ENCODE measurements around the gene CDKN2C. TPM values are rescaled to one million over a fixed set of nuclear protein-coding genes. Genes with fewer than 3 reads are reported as not detected.
"Not testable (repeated sequence)": the region's sequence is repeated elsewhere in the genome, so short reads cannot be mapped to it uniquely, and the experiment has no call there.

The CDKN2C gene
- 30.0 and 30.2 TPM in 2 replicates for total RNA-seq

DNA sequence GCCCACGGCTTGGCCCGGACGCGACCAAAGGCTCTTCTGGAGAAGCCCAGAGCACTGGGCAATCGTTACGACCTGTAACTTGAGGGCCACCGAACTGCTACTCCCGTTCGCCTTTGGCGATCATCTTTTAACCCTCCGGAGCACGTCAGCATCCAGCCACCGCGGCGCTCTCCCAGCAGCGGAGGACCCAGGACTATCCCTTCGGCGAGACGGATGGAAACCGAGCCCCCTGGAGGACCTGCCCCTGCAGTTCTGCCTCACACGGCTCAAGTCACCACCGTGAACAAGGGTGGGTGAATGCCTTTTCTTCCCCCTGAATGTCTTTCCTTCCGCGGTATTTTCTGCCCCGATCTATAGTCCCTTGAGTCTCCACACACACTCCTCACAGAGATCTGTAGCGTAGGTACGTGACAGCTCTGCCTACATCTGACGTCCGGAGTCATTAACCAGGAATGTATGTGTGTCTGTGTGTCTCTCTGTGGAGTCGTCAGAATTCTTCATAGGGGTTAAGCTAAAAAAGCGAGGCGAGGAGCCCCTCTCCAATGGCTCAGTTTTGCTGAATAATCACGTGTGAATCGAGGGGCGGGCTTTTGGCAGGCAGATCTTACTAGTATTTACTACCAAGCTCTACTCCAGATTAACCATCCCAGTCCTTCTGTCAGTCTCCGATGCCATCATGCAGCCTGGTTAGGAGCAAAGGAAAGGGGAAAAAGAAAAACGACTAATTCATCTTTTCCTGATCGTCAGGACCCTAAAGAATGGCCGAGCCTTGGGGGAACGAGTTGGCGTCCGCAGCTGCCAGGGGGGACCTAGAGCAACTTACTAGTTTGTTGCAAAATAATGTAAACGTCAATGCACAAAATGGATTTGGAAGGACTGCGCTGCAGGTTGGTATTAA lies at the start of gene CDKN2C:
TSS of gene CDKN2C (plus strand) at position 635 of the 898 bp plus-strand sequence. CDS start at position 759, 124 bp downstream.
- intact Hi-C loops (cut with micrococcal nuclease) = loop anchor here (2.0 to 10.0 kb wide), 8 partner anchors 97 to 1665 kb away; partner anchors contain the start of genes NRDC, RNF11, SHISAL2A and TXNDC12

DNA sequence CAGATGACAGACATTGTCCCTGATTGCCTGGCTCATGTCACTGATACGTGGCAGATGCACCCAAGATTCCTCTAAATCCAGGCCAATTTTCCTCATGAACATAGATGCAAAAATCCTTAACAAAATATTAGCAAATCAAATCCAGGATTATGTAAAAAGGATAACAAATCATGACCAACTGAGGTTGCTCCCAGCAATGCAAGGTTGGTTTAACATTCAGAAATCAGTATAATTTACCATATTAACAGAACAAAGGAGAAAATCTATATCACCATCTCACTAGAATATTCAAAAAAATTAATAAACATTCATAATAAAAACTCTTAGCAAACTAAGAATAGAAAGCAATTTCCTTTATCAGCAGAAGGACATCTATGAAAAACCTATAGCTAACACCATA lies 49.6 kb upstream of the CDKN2C start:
- intact Hi-C loops (cut with micrococcal nuclease) = no loop called here

GRCh38 chr1:50921029-50921428 lies 49.0 kb upstream of the CDKN2C start:
- intact Hi-C loops (cut with micrococcal nuclease) = no loop called here

DNA sequence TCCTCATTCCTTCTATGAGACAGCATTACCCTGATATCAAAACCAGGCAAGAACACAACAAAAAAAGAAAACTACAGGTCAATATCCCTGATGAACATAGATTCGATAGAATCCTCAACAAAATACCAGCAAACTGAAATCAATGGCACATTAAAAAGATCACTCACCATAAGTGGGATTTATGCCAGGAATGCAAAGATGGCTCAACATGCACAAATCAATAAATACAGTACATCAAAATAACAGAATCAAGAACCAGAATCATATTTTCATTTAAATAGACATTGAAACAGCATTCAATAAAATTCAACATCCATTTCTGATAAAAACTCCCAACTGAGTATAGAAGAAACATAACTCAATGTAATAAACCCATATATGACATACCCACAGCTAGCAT lies 46.5 kb upstream of the CDKN2C start:
- intact Hi-C loops (cut with micrococcal nuclease) = no loop called here

DNA sequence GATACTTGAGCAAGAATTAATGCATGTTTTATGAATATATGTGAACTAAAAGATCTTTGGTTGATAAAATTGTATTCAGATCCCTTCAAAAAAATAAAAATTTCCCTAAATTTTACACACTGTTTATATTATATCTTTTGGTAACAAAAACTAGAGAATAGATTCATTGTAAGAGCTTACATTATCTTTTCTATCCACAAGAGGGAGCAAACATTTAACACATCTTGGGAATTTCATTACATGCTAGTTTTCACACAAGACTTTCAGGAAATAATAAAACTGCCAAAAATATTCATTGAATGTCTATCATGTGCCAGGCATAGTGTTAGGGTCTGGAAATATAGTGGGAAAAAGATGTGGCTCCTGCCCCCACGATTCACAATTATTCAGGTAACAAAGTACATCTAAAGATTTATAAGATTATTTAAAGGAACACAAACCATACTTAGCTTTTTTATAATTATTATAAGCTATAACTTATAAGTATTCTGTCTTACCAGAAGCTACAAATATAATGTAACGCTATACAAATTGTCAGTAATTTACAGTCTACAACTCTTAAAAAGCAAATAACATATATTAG lies 40.6 kb upstream of the CDKN2C start:
- intact Hi-C loops (cut with micrococcal nuclease) = loop anchor here (1.0 kb wide), 5 partner anchors 31 to 260 kb away; partner anchors contain the start of gene FAF1

- intact Hi-C loops (cut with micrococcal nuclease) = loop anchor here (5.0 kb wide), 1 partner anchor 58 kb away; no protein-coding TSS in a partner anchor
Measured at GRCh38 chr1:50930193-50930592, 39.9 kb upstream of the CDKN2C start.

DNA sequence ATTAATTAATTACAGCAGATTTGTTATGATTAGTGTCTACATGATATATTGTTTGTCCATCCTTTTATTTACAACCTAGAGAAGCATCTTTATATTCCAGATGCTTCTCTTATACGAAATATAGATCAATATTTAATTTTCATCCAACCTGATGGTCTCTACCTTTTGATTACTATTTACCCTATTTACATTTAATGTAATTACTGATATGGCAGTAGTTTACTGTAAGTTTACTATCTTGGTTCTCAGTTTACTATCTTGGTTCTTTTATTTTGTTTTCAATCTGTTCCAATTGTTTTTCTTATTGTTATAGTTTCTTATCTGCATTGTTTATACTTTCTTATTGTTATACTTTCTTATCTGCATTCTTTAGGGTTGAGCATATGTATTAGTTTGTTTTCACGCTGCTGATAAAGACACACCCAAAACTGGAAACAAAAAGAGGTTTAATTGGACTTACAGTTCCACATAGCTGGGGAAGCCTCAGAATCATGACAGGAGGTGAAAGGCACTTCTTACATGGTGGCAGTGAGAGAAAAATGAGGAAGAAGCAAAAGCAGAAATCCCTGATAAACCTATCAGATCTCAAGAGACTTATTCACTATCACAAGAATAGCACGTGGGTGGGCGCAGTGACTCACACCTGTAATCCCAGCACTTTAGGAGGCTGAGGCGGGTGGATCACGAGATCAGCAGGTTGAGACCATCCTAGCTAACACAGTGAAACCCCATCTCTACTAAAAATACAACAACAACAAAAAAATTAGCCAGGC lies 38.9 kb upstream of the CDKN2C start:
- intact Hi-C loops (cut with micrococcal nuclease) = loop anchor here (5.0 kb wide), 1 partner anchor 59 kb away; no protein-coding TSS in a partner anchor

- intact Hi-C loops (cut with micrococcal nuclease) = loop anchor here (5.0 kb wide), 1 partner anchor 60 kb away; no protein-coding TSS in a partner anchor
Measured at GRCh38 chr1:50932043-50932442, 38.0 kb upstream of the CDKN2C start.

- intact Hi-C loops (cut with micrococcal nuclease) = loop anchor here (5.0 kb wide), 1 partner anchor 61 kb away; no protein-coding TSS in a partner anchor
Measured at GRCh38 chr1:50933770-50934169, 36.3 kb upstream of the CDKN2C start.

GRCh38 chr1:50934838-50935237 lies 35.2 kb upstream of the CDKN2C start:
- intact Hi-C loops (cut with micrococcal nuclease) = loop anchor here (5.0 kb wide), 1 partner anchor 63 kb away; no protein-coding TSS in a partner anchor

- intact Hi-C loops (cut with micrococcal nuclease) = not testable (repeated sequence)
Measured at GRCh38 chr1:50935276-50935675, 34.8 kb upstream of the CDKN2C start.

- intact Hi-C loops (cut with micrococcal nuclease) = no loop called here
Measured at GRCh38 chr1:50936321-50936720, 33.7 kb upstream of the CDKN2C start.

DNA sequence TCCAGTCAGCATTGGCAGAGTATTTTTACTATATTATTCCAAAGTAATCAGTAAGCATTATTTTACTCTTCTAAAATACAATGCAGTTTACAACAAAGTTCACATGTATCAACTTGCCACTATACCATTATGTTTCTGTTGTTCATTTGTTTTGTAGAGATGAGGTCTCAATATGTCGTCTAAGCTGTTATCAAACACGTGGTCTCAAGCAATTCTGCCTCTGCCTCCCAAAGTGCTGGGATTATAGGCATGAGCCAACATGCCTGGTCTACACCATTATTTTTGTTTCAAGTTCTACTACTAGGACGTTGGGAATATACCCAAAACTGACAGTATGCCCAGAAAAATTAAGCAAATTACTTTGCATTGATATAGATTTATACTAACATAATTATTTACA lies 29.8 kb upstream of the CDKN2C start:
- intact Hi-C loops (cut with micrococcal nuclease) = no loop called here

- intact Hi-C loops (cut with micrococcal nuclease) = no loop called here
Measured at GRCh38 chr1:50942334-50942733, 27.7 kb upstream of the CDKN2C start.

DNA sequence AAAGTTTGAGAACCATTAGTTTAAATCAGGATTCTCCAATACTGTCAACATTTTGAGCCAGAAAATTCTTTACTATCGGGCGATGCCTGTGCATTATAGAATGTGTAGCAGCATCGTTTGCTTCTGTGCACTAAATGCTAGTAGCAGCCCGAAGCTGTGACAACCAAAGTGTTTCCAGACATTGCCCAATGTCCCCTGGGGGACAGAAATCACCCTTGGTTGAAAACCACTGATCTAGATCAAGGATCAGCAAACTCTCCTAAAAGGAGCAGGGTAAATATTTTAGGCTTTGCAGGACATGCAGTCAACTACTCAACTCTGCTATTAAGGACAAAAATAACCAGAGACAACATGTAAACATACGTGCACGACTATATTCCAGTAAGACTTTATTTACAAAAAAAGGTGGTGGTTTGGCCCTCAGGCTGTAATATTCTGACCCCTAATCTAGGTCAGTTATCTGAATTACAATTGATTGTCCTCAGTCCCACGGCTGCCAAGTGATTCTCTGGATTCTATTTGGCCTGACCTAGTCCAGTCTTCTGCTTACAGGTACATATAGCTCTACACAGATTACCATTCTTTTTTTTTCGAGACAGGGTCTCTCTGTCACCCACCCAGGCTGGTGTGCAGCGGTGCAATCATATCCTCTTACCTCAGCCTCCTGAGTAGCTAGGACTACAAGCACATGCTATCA lies 20.6 kb upstream of the CDKN2C start:
- intact Hi-C loops (cut with micrococcal nuclease) = no loop called here

DNA sequence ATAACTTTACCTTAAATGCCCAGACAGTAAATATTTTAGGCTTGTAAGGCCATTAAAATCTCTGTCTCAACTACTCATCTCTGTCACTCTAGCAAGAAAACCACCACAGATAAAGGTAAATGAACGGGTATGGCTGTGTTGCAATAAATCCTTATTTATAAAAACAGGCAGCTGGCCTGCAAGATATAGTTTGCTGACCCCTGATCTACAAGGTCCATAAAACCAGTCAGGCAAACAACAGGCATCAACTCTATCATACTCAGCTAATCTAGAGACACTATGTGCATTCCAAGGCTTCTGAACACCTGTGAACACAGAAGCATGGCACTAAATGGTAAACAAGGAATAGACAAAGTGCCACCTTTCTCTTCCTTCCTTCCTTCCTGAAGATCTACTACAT lies 19.6 kb upstream of the CDKN2C start:
- intact Hi-C loops (cut with micrococcal nuclease) = no loop called here

DNA sequence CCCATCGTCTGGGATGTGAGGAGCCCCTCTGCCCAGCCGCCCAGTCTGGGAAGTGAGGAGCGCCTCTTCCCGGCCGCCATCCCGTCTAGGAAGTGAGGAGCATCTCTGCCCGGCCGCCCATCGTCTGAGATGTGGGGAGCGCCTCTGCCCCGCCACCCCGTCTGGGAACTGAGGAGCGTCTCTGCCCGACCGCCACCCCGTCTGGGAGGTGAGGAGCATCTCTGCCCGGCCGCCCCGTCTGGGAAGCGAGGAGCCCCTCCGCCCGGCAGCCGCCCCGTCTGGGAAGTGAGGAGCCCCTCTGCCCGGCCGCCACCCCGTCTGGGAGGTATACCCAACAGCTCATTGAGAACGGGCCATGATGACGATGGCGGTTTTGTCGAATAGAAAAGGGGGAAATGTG lies 17.5 kb upstream of the CDKN2C start:
- intact Hi-C loops (cut with micrococcal nuclease) = not testable (repeated sequence)

DNA sequence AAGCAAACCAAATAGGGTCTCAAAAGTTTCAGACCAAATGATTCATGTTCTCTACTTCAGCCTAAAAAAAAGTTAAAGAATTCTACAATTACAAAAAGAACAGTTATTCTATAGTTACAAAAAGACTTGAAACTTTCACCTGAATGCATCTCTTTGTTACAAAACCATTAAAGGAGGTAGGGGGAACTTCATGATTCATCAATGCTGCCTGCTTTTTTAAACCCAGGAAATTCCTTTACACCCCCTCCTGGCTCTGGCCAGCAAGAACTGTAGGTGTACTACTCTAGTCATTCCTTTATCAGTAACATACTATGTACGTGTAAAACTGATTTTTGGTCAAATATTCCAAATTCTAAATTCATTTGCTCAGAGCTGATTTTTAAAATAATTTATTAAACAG lies 14.9 kb upstream of the CDKN2C start:
- intact Hi-C loops (cut with micrococcal nuclease) = no loop called here

- intact Hi-C loops (cut with micrococcal nuclease) = no loop called here
Measured at GRCh38 chr1:50959303-50959912, 10.6 kb upstream of the CDKN2C start.
